Endothelial cell of umbilical vein (primary cell): ENCODE data around the gene FRMD6.

Experiments
- CTCF ChIP-seq, 2 donors: IDR thresholded peaks; 1 replicate in 1 of 2; 2 replicates in 1 of 2; pipeline ENCODE4 v1.5.1; 2011; ENCODE audit warnings: low read length in 2 of 2, mild to moderate bottlenecking in 2 of 2, moderate library complexity in 2 of 2, control low read depth in 1 of 2, inconsistent platforms in 1 of 2, low read depth in 1 of 2; ENCODE audit not compliant: insufficient read depth in 1 of 2; ENCODE audit errors: extremely low read depth in 1 of 2
- EZH2 ChIP-seq: IDR thresholded peaks from 2 replicates; pipeline ENCODE4 v1.6.1; 2012; ENCODE audit warnings: borderline replicate concordance, low read depth, mild to moderate bottlenecking, moderate library complexity, low read length, inconsistent platforms; ENCODE audit not compliant: severe bottlenecking
- FOS ChIP-seq: IDR thresholded peaks from 2 replicates; pipeline ENCODE4 v1.6.1; 2011; ENCODE audit warnings: mild to moderate bottlenecking, low read length, moderate library complexity, borderline replicate concordance; ENCODE audit not compliant: insufficient read depth
- MAX ChIP-seq: IDR thresholded peaks from 2 replicates; pipeline ENCODE4 v1.6.1; 2011; ENCODE audit not compliant: insufficient read depth, insufficient read length
- MYC ChIP-seq: IDR thresholded peaks from one replicate; pipeline ENCODE4 v1.6.1; 2011; ENCODE audit warnings: mild to moderate bottlenecking, low read depth, low read length
- POLR2A ChIP-seq: IDR thresholded peaks from 2 replicates; pipeline ENCODE4 v1.6.1; 2012; ENCODE audit warnings: low read depth, mild to moderate bottlenecking, control low read depth, low read length
- POLR2AphosphoS5 ChIP-seq: IDR thresholded peaks from 2 replicates; pipeline ENCODE4 v1.6.1; 2012; ENCODE audit warnings: low read depth, mild to moderate bottlenecking, control low read depth, low read length, moderate library complexity; ENCODE audit not compliant: insufficient read depth

GRCh38 chr14:51653775-51654532 is 2.2 kb downstream of the FRMD6 start:
- TF ChIP-seq CTCF (IDR thresholded peaks at IDR 0.05; ENCODE audit: extremely low read depth in 1 of 2, insufficient read depth in 1 of 2, low read depth in 1 of 2, low read length in 2 of 2) (no peak), MAX (no peak), POLR2A (no peak), POLR2AphosphoS5 (no peak), EZH2 (no peak), MYC (no peak), FOS (no peak)
